Measurements from ENCODE around the gene TTLL12.

The TTLL12 gene

GRCh38 chr22:43233529-43233928, 46.6 kb upstream of the TTLL12 start:
- TF ChIP-seq RARB (CRISPR knock-in tag; IDR thresholded peaks at IDR 0.05) (no peak), POU6F1 (CRISPR knock-in tag; IDR thresholded peaks at IDR 0.05; ENCODE audit: borderline replicate concordance, low read depth) (no peak), ESRRG (CRISPR knock-in tag; IDR thresholded peaks at IDR 0.05) (no peak), ZFP3 (CRISPR knock-in tag; IDR thresholded peaks at IDR 0.05) (no peak), ARNTL (CRISPR knock-in tag; IDR thresholded peaks at IDR 0.05; ENCODE audit: borderline replicate concordance, low read depth) (no peak), ZNF565 (CRISPR knock-in tag; conservative IDR thresholded peaks at IDR 0.05; ENCODE audit: low read depth) (no peak), ZC3H10 (CRISPR knock-in tag; IDR thresholded peaks at IDR 0.05) (no peak), ISL1 (CRISPR knock-in tag; IDR thresholded peaks at IDR 0.05) (no peak), TCF4 (CRISPR knock-in tag; IDR thresholded peaks at IDR 0.05; ENCODE audit: borderline replicate concordance) (no peak), ZNF8 (CRISPR knock-in tag; IDR thresholded peaks at IDR 0.05) (no peak), TSHZ2 (CRISPR knock-in tag; IDR thresholded peaks at IDR 0.05) (no peak), CSDC2 (CRISPR knock-in tag; IDR thresholded peaks at IDR 0.05) (no peak), CSRNP3 (CRISPR knock-in tag; IDR thresholded peaks at IDR 0.05) (no peak), GLIS3 (CRISPR knock-in tag; IDR thresholded peaks at IDR 0.05) (no peak), PPARA (CRISPR knock-in tag; IDR thresholded peaks at IDR 0.05; ENCODE audit: borderline replicate concordance) (no peak), ZFP30 (CRISPR knock-in tag; IDR thresholded peaks at IDR 0.05) (no peak)
- TF ChIP-seq, protein P1, sequence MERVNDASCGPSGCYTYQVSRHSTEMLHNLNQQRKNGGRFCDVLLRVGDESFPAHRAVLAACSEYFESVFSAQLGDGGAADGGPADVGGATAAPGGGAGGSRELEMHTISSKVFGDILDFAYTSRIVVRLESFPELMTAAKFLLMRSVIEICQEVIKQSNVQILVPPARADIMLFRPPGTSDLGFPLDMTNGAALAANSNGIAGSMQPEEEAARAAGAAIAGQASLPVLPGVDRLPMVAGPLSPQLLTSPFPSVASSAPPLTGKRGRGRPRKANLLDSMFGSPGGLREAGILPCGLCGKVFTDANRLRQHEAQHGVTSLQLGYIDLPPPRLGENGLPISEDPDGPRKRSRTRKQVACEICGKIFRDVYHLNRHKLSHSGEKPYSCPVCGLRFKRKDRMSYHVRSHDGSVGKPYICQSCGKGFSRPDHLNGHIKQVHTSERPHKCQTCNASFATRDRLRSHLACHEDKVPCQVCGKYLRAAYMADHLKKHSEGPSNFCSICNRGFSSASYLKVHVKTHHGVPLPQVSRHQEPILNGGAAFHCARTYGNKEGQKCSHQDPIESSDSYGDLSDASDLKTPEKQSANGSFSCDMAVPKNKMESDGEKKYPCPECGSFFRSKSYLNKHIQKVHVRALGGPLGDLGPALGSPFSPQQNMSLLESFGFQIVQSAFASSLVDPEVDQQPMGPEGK (CRISPR knock-in tag; IDR thresholded peaks at IDR 0.05; ENCODE audit: borderline replicate concordance), result no peak
- TF ChIP-seq, protein P2, sequence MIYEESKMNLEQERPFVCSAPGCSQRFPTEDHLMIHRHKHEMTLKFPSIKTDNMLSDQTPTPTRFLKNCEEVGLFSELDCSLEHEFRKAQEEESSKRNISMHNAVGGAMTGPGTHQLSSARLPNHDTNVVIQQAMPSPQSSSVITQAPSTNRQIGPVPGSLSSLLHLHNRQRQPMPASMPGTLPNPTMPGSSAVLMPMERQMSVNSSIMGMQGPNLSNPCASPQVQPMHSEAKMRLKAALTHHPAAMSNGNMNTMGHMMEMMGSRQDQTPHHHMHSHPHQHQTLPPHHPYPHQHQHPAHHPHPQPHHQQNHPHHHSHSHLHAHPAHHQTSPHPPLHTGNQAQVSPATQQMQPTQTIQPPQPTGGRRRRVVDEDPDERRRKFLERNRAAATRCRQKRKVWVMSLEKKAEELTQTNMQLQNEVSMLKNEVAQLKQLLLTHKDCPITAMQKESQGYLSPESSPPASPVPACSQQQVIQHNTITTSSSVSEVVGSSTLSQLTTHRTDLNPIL (CRISPR knock-in tag; IDR thresholded peaks at IDR 0.05; ENCODE audit: low read depth), result no peak

DNA sequence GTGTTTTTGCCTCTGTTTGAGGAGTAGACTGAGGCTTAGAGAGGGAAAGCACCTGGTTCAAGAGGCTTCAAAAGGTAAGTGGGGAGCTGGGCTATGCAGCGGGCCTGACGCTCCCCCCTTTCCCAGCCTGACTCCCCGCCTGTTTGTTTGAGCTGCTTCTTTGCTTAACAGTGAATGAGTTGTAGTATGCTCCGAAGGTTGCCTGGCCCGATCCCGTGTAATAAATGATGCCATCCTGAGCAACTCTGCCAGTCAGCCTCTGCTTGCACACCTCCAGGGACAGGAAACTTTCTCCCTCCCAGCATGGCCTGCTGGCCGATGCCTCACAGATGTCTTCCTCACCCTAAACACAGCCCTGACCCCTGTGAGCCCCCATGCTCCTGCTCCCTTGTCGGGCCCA, 45.5 kb upstream of the TTLL12 start:
- ATAC-seq, result no peak
- TF ChIP-seq TSHZ2 (CRISPR knock-in tag; IDR thresholded peaks at IDR 0.05), result no peak
- TF ChIP-seq CSDC2 (CRISPR knock-in tag; IDR thresholded peaks at IDR 0.05), result no peak
- TF ChIP-seq, protein P1 (CRISPR knock-in tag; IDR thresholded peaks at IDR 0.05; ENCODE audit: borderline replicate concordance), result no peak
- TF ChIP-seq ZC3H10 (CRISPR knock-in tag; IDR thresholded peaks at IDR 0.05), result no peak
- TF ChIP-seq ZNF565 (CRISPR knock-in tag; conservative IDR thresholded peaks at IDR 0.05; ENCODE audit: low read depth), result no peak
- TF ChIP-seq PPARA (CRISPR knock-in tag; IDR thresholded peaks at IDR 0.05; ENCODE audit: borderline replicate concordance), result no peak
- TF ChIP-seq POU6F1 (CRISPR knock-in tag; IDR thresholded peaks at IDR 0.05; ENCODE audit: borderline replicate concordance, low read depth), result no peak
- no peak for TF ChIP-seq SNAI2 (CRISPR knock-in tag; IDR thresholded peaks at IDR 0.05)
- no peak for TF ChIP-seq RARB (CRISPR knock-in tag; IDR thresholded peaks at IDR 0.05)
- no peak for TF ChIP-seq TOX (CRISPR knock-in tag; IDR thresholded peaks at IDR 0.05; ENCODE audit: borderline replicate concordance)
- TF ChIP-seq ESRRG (CRISPR knock-in tag; IDR thresholded peaks at IDR 0.05), result no peak
- no peak for TF ChIP-seq ARNTL (CRISPR knock-in tag; IDR thresholded peaks at IDR 0.05; ENCODE audit: borderline replicate concordance, low read depth)
- TF ChIP-seq, protein P2 (CRISPR knock-in tag; IDR thresholded peaks at IDR 0.05; ENCODE audit: low read depth), result no peak

More at GRCh38 chr22:43233529-43233928, 46.6 kb upstream of the TTLL12 start:
- no peak for ATAC-seq

Measured in SK-N-SH treated with all-trans-retinoic acid at 6 μM for 48 hours (cell line).